ENCODE data around the gene IGHMBP2.

- TF ChIP-seq CTCF (IDR thresholded peaks at IDR 0.05) (no peak), POLR2AphosphoS5 (IDR thresholded peaks at IDR 0.05) (no peak)
Observed at GRCh38 chr11:68891351-68891948, 12.2 kb upstream of the IGHMBP2 start.
